GM19043 (cell line): ENCODE data around the gene NEMF.
"Not testable (repeated sequence)": the region's sequence is repeated elsewhere in the genome, so short reads cannot be mapped to it uniquely, and the experiment has no call there.

Experiments used
- ATAC-seq: cut with Tn5 transposase; IDR thresholded peaks from one replicate; pipeline ENCODE4 v1.9.1; 2021; ENCODE audit warnings: low read depth; ENCODE audit not compliant: unreplicated experiment

Gene NEMF, protein sequence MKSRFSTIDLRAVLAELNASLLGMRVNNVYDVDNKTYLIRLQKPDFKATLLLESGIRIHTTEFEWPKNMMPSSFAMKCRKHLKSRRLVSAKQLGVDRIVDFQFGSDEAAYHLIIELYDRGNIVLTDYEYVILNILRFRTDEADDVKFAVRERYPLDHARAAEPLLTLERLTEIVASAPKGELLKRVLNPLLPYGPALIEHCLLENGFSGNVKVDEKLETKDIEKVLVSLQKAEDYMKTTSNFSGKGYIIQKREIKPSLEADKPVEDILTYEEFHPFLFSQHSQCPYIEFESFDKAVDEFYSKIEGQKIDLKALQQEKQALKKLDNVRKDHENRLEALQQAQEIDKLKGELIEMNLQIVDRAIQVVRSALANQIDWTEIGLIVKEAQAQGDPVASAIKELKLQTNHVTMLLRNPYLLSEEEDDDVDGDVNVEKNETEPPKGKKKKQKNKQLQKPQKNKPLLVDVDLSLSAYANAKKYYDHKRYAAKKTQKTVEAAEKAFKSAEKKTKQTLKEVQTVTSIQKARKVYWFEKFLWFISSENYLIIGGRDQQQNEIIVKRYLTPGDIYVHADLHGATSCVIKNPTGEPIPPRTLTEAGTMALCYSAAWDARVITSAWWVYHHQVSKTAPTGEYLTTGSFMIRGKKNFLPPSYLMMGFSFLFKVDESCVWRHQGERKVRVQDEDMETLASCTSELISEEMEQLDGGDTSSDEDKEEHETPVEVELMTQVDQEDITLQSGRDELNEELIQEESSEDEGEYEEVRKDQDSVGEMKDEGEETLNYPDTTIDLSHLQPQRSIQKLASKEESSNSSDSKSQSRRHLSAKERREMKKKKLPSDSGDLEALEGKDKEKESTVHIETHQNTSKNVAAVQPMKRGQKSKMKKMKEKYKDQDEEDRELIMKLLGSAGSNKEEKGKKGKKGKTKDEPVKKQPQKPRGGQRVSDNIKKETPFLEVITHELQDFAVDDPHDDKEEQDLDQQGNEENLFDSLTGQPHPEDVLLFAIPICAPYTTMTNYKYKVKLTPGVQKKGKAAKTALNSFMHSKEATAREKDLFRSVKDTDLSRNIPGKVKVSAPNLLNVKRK

DNA sequence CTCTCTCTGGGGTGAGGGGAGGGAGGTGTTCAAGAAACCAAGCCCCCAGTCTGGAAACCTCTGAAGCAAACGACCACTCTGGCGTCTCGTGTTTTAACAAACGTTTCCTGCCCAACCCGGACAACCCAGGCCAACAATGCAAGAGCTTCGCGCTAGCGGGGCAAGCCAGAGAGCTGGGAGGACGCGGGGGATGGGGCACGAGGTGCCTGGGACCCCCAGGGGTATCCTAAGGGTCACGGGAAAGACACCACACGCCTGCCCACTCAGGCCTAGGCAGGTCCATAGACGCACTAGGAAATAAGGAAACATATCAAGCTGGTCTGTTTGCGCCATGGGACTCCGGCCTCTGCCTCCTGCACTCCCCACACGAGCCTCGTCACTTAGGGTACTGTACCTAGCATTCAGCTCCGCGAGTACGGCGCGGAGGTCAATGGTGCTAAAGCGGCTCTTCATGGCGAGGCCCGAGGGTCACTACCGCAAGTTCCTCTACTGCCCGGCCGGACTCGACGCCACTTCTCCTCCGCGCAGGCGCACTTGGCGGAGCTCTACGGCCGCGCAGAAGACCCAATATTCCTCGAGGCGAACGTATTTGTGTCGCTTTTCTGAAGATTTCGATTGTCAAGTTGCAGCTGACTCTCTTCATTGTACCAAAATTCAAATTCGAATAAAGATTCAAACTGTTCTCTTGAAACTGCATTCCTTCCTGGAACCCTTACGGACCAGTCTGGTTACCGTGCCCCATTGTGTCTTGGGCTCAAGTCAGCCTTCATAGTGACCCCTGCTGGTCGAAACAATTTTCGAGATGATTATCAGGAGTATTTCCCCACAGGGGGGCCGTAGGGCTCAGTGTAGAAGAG is at the start of gene NEMF:
Gene NEMF (minus strand): TSS at position 488 of the 857 bp plus-strand sequence. CDS start 35 bp downstream, at position 453.
- peak; percentile 76 for ATAC-seq

- no peak for ATAC-seq
These were observed 48.4 kb upstream of the NEMF start for GRCh38 chr14:49900973-49901372.

GRCh38 chr14:49898485-49898884 is 45.9 kb upstream of the NEMF start:
- no peak for ATAC-seq

- no peak for ATAC-seq
These were observed 45.4 kb upstream of the NEMF start for GRCh38 chr14:49897965-49898364.

- no peak for ATAC-seq
These were observed 44.8 kb upstream of the NEMF start for GRCh38 chr14:49897414-49897813.

GRCh38 chr14:49896966-49897365 is 44.4 kb upstream of the NEMF start:
- ATAC-seq = no peak

- not testable (repeated sequence) for ATAC-seq
These were observed 43.7 kb upstream of the NEMF start for GRCh38 chr14:49896272-49896671.

- no peak for ATAC-seq
These were observed 42.9 kb upstream of the NEMF start for GRCh38 chr14:49895480-49895879.

DNA sequence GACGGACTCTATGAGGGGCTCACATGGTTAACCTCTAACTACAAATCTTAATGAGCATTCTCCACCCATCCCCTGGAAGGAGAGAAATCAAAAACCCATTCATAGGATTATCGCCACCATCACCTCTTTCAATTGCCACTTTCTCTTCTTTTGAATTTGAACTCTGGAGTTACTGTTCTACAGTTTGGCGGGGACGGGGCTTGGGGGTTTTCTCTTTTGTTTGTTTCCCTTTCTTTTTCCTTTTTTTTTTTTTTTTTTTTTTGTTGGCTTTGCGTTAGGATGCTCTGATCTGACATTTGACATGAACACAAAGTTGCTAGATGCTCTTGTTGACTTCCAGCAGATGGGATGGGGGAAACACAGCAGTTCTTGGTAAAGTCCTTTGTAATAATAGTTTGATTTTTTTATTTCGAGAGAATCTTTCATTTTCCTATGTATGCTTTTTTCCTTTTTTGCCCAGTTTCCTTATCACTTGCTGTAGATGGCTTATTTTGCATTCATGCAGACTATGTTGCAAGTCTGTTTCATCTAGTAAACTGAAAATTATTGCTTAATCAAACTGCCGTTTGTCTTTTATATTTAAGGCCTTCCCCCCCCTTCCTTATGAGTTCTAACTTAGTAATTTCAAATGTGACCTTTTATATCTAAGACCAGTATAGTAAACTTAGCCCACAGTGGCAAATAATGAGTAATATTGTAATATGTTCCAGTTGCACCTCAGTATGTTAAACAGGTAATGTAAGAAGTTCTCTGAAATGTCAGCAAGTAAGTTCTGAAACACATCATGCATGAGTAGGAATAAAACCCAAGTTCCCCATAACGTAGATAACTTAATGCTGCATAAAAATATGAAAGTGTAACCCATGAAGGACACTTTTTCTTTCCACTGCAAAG is 41.9 kb upstream of the NEMF start:
- ATAC-seq = not testable (repeated sequence)

- peak; percentile 15 for ATAC-seq
These were observed 41.0 kb upstream of the NEMF start for GRCh38 chr14:49893309-49894213.

DNA sequence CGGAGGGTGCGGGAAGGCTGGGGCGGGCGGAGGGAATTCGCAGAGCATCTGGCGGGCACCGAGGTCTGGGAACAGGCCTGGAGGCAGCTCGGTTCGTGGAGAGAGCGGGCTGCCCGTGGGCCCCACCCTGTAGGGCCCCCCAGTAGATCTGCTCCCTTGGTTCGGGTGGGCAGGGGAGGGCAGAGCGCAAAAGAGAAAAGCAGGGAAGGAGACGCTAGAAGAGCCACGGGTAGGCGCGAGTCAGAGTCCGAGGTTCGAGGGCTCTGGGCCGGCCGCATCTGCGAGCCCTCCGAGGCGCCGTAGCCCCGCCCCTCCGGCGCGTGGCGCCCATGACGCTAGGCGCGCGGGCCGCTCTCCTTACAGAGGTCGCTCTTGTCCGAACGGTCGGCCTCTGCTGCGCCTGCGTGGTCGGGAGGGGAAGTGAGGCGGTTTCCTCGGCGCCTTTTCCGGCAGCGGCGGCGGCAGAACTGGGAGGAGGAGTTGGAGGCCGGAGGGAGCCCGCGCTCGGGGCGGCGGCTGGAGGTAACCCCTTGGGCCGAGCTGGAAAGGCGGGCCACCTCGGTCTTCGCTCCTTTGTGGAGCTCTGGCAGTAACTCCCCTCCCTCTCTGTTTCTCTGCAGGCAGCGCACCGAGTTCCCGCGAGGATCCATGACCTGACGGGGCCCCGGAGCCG is 40.2 kb upstream of the NEMF start, which contains the start of gene ARF6:
Gene ARF6 (plus strand): TSS at position 447 of the 673 bp plus-strand sequence. CDS start 655 bp downstream, outside the sequence.
- peak; percentile 87 for ATAC-seq

- peak; percentile 37 for ATAC-seq
These were observed 39.7 kb upstream of the NEMF start for GRCh38 chr14:49892301-49892635.

DNA sequence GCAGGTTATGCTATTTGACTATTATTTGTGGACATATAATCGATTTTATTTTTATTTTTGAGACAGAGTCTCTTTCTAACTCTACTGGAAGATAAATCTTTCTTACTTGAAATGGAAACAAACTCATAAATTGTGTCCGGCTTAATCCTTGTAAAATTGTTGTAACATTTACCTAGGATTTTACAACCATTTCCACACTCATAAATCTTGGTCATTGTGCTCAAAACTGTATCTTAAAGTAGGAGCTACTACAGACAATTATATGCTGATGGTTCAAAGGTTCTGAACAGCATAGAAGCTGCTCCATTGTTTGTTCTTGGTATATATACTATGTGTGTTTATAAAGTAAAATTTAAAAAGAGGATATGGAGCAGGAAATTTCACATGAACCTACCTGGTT is 35.7 kb upstream of the NEMF start:
- no peak for ATAC-seq

GRCh38 chr14:49886523-49886922 is 33.9 kb upstream of the NEMF start:
- no peak for ATAC-seq

DNA sequence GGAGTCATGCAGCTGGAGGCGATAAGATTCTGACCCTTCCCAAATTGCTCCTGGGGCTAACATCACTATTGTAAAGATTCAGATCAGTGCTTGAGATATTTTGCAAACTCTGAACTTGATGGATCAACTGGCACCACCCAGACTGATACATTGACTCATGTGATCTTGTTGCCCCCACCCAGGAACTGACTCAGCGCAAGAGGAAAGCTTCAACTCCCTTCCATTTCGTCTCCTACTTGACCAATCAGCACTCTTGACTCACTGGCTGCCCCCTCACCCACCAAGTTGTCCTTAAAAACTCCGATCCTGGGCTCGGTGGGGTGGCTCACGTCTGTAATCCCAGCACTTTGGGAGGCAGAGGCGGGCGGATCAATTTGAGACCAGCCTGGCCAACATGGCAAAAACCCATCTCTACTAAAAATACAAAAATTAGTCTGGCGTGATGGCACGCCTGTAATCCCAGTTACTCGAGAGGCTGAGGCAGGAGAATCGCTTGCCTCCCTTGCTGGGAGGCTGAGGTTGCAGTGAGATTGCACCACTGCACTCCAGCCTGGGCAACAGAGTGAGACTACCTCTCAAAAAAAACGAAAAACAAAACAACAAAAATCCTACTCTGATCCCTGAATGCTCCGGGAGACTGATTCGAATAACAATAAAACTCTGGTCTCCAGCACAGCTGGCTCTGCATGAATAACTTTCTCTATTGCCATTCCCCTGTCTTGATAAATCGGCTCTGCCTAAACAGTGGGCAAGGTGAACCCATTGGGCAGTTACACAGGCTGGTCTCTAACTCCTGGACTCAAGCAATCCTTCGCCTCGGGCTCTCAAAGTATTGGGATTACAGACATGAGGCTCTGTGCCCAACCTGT is 30.5 kb upstream of the NEMF start:
- no peak for ATAC-seq

DNA sequence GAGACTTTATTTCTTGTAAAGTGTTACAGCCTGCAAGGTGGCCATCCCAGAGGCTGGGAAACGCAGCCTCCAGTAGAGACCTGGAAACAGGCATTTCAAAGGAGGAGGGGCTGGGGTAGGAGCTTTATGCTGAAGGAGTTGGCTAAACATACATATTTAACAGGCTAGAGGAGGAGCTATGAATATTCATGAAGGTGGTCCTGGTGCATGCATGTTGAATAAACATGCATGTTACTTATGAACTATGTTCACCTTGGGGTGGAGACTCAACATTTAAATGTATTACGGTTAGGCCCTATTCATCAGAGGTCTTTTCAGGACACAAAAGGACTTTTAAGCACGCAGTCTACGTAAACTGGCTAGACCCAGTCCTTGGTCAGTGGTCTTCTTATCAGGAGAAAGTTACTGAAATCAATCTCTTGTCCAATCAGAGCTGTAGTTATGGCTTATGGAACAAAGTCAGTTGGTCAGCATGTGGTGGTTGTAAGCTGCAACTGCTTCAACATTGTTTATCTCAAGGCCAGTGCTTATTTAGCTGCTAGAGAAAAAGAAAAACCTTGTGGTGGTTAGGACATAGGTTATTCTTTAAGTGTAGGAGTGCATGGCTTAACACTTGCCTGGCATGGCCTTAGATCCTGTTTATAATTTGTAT is 28.9 kb upstream of the NEMF start:
- no peak for ATAC-seq
